GM21576 (cell line): ENCODE results near the gene MAJIN.

Experiments
- ATAC-seq: cut with Tn5 transposase; IDR thresholded peaks from one replicate; pipeline ENCODE4 v1.9.1; 2021; ENCODE audit warnings: mild to moderate bottlenecking, moderate library complexity; ENCODE audit not compliant: unreplicated experiment

MAJIN gene

DNA sequence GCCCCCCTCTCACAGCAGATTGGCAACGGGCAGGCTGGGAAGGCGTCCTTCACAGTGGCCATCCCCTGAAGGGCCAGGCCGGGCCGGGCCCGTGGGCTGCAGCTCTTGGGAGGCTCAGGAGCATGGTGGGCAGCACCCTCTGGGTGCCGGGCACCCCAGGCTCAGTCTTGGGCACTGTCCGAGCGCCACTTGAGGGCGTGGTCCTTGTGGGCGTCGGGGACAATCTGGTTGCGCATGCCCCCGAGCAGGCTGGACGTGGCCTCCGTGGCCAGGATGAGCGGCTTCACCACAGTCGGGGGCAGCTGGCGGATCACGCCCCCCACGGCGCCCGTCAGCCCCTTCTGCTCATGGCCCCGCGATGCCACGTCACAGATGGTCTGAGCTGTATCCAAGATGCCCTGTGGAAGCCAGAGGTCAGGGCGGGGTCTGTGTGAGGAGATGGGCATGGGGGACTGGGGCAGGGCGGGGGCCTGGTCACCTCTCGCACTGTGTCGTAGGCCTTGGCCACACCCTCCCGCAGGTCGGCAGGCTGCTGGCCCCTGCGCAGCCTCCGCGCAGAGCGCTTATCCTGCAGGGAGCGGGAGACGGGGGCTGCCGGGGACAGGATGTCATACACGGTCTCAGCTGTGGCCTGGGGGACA lies 77.0 kb downstream of the MAJIN start:
- ATAC-seq = no peak

DNA sequence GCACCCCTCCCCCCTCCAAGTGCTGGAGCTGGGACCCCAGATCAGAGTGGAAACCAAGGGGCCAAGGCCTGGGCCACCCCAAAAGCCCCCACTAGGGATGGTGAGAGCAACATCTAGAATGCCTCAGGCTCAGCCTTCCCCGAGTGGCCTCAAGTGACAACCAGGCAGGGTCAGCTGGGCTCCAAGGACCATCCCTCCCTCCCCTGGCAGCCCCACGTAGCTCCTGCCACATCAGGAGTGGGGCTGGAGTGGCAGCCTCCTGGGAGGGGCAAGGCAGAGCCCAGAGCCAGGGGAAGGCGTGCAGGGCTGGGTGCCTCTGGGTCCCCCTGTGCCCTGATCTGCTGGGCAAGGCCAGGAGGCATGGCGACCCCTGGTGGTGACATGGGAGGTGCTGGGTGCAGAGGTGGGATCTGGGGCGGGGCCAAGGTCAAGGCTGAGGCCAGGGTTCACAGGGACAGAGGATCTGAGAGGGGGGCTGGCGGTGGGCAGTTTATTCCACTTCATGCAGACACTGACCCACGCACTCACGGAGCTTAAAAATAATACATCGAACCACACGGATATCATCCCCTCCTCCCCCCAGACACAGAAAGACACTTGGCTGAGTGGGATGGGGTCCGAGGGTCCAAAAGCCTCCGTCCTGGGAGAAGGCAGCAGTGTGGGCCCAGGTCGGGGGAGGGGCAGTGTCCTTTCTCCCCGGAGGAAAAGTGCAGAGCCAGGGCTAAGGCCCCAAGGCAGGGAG lies 77.7 kb downstream of the MAJIN start:
- peak; percentile 46 for ATAC-seq

DNA sequence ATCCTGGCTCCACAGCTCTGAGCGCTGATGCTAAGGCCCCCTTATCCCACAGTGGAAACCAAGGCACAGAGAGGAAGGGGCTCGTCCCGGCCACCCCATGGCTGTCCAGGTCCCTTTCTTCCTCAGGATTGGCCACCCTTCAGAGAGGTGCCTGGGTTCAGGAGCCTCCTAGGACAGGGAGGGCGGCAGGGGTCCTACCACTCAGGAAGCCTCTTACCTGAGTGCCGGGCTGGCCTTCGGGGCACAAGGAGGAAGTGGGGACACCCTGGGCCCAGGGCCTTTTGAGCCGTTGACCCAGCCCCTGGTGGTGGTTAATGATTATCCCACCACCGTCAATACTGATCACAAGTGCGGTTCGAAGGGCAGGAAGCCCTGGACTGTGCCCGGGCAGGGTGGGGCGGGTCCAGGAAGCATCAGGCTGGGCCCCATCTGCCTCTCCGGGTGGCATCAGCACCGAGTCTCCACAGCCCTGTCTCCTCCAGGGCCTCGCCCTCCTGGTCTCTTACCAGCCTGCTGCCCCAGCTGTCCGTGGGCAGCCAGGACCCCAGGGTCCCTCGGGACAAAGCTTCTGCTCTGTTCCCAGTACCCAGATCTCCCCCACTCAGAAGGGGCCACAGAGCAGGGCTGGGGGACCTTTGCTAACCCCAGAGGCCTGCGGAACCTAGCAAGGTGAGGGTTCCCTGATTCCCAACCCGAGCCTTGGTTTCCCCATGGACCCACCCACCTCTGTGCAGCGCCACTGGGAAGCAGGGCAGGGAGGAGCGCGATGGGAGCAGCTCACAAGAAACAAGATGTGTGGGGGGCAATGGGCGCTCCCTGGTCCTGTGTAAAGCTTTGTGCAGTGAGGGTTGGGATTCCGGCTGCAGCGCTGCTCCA lies 78.5 kb downstream of the MAJIN start:
- no peak for ATAC-seq

DNA sequence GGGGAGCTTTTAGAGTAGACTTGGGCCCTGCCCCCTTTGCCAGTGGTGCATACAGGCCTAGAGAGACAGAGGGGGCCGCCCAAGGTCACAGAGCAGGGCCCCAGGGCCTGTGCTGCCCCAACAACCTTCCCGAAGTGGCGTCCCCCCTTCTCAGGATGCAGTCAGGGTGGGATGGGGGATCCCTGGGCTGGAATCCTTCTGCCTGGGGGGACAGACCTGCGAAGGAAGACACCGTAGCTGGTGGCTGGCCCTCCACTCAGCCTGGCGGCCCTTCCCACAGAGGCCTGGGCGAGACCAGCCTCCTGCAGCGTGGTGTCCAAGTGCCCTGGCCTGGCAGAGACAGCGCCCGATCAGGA lies 79.1 kb downstream of the MAJIN start:
- no peak for ATAC-seq

DNA sequence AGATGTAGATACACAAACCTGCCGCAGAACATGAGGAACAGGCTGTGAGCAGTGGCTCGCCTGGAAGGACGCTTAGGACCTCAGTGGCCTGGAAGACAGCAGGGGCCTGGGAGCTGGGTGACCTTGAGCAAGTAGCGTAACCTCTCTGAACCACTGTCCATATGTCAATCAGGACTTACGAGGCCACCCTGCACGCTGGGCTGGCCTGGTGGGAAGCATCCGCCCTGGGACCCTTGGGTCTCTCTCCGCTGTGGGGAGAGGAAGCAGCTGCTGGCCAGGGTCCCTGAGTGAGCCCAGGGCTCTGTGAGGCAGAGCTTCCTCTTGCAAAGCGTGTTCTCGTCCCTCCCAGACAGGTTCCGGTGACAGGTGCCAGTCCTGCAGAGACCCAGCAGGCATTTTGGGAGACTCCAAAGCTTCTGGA lies 79.5 kb downstream of the MAJIN start:
- ATAC-seq = no peak

DNA sequence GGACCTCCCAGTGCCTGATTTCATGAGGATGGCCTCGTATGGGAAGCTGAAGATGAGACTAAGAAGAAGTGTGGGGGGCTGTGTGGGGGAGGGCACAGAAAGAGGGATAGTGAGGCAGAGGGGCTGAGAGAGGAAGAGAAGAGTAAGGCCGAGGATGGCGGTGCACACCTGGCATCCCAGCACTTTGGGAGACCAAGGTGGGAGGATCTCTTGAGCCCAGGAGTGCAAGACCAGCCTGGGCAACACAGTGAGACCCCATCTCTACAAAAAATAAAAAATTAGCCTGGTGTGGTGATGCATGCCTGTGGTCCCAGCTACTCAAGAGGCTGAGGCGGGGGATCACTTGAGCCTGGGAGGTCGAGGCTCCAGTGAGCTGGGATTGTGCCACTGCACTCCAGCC lies 80.0 kb downstream of the MAJIN start:
- no peak for ATAC-seq

DNA sequence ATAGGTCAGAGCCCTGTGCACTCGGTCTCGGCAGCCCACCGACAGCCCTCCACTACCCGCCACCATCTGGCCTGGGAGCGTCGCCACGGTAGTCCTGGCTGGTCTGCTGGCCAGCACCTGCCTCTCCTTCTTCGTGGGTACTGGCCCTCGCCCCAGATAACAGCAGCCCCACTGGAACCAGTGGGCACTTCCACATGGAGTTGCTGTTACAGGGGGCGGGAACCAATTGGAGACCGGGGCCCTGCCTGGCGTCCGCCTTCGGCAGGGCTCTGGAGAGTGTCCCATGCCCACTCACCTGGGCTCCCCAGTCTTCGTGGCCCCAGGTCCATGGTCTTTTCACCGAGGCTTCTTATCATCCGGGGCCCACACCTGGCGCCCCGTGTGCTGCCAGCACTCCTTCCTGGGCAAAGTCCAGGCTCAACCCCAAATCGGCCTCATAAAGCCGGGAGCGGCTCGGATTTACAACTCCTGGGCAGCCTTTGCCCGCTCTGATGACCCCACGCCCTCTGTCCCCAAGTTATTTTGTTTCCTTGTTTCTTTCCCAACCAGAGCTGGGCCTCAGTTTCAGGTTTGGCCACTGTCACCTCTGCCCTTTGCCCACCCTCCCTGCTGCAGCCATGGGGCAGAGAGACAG lies 80.6 kb downstream of the MAJIN start:
- no peak for ATAC-seq

DNA sequence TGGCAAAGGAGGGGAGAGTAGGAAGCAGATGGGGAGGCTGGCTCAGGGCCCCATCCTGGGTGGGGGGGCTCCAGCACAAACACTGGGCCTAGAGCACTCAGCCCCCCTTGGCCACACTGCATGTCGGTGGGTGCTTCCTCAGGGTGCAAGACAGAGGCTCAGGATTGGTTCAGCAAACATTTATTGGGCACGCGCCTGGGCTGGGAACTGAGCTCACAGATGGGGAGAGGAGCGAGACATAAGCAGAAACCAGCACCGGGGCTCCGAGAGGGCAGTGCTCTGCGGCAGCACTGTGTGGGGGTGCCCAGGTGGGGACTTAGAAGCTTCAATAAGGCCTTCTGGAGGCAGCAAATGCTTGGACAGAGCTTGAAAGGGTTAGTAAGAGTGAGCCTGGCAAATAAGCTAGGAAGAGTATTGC lies 81.4 kb downstream of the MAJIN start:
- no peak for ATAC-seq

DNA sequence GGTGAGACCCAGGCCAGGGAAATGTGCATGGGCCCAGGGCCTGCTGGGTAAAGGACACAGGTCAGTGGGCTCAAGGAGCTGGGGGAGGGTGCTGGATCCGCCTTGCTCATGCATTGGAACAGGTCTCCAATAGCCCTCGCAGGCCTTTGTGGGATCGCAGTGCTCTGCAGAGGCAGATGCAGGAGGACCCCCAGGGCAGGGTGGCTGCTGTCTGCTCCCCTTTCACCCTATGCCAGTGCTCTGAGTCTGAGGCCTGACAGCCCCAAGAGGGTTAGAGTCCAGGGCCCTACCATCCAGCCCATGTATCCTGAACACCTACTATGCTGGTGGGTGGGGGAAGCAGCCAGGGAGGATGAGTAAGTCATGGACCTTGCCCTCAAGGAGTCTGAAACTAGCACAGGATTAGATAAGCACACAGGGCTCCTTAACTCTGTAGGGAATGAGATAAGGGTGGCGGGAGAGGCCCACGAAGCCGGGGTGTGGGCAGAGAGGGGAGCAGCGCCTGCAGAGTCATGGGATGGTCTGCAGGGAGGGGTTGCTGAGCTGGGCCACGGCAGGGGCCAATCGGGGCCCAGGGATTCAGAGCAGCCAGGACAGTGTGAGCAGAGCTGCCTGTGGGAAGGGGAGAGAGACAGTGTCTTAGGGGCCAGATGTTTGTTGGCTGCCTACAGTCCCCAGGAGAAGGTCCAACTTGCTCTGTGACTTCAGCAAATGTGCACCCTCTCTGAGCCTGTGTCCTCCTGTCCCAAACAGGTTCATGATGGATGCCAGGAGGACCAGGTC lies 83.0 kb downstream of the MAJIN start:
- ATAC-seq = no peak

DNA sequence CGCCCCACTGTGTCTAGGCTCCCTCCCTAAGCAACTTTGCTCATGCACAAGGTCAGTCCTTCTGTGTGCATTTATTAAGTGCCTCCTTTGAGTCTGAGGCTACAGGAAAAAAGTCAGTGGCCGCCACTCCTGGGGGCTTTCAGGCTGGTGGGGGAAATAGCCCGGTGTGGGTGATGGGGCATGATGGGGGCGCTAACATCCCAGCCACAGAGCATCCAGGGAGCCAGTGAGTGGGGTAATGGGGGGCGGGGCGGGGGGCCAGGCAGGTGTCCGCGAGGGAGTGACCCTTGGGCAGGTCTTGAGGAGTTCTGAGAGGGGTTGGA lies 83.5 kb downstream of the MAJIN start:
- no peak for ATAC-seq
